HepG2 (cell line): ENCODE results near the gene GCH1. TPM values are rescaled to one million over a fixed set of nuclear protein-coding genes. Genes with fewer than 3 reads are reported as not detected.

Experiments
- ARNT2 ChIP-seq: sonication (generic); formaldehyde crosslinking; IDR thresholded peaks from 2 replicates; pipeline ENCODE4 v1.8.0; 2022; ENCODE audit warnings: mild to moderate bottlenecking, low read depth, missing genetic modification reagents, moderate library complexity
- CHD4 ChIP-seq: fragments of 200-600 bp; sonication (generic); IDR thresholded peaks from 2 replicates; pipeline ENCODE4 v1.7.0; 2017; ENCODE audit warnings: mild to moderate bottlenecking, low read length, borderline replicate concordance
- GABPB1 ChIP-seq: IDR thresholded peaks from 2 replicates; pipeline ENCODE4 v1.6.1; 2016; ENCODE audit warnings: mild to moderate bottlenecking, missing genetic modification reagents, moderate library complexity, missing compliant biosample characterization
- KDM5A ChIP-seq: fragments of 200-600 bp; sonication (generic); IDR thresholded peaks from 2 replicates; pipeline ENCODE4 v1.7.0; 2018; ENCODE audit warnings: antibody characterized with exemption, mild to moderate bottlenecking, low read length, borderline replicate concordance
- KMT2B ChIP-seq: IDR thresholded peaks from 2 replicates; pipeline ENCODE4 v1.6.1; 2016; ENCODE audit warnings: missing genetic modification reagents, missing compliant biosample characterization
- PHF20 ChIP-seq: sonication (generic); formaldehyde crosslinking; IDR thresholded peaks from 2 replicates; pipeline ENCODE4 v1.5.0; 2020; ENCODE audit warnings: mild to moderate bottlenecking, missing genetic modification reagents
- PHF21A ChIP-seq: sonication (generic); formaldehyde crosslinking; IDR thresholded peaks from 2 replicates; pipeline ENCODE4 v1.5.0; 2020; ENCODE audit warnings: mild to moderate bottlenecking, missing genetic modification reagents
- RXRA ChIP-seq: sonication (generic); formaldehyde crosslinking; IDR thresholded peaks from 2 replicates; pipeline ENCODE4 v1.5.1; 2020; ENCODE audit warnings: missing genetic modification reagents
- TBP ChIP-seq: sonication (generic); formaldehyde crosslinking; IDR thresholded peaks from 2 replicates; pipeline ENCODE4 v1.5.0; 2020; ENCODE audit warnings: missing genetic modification reagents
- ZIK1 ChIP-seq: sonication (generic); formaldehyde crosslinking; IDR thresholded peaks from 2 replicates; pipeline ENCODE4 v1.5.0; 2020; ENCODE audit warnings: mild to moderate bottlenecking, low read depth, missing genetic modification reagents, borderline replicate concordance
- ZNF674 ChIP-seq: sonication (generic); formaldehyde crosslinking; IDR thresholded peaks from 2 replicates; pipeline ENCODE4 v1.5.0; 2020; ENCODE audit warnings: low read depth, mild to moderate bottlenecking, missing genetic modification reagents
- polyA plus RNA-seq, 8 experiments: library from polyadenylated mRNA; depleted of rRNA in 3 of 8; stranded (reverse) in 7 of 8; unstranded in 1 of 8; fragments of >200 nt; fragmentation: Illumina TruSeq in 4 of 8; extraction: Trizol in 4 of 8; gene quantifications; 2 replicates each; pipeline versions ENCODE4 v1.2.1 to v1.2.3, GENCODE V29; 2011 to 2016; ENCODE audit warnings: low read depth in 4 of 8, missing spikeins in 1 of 8, mixed read lengths in 1 of 8; ENCODE audit not compliant: insufficient read depth in 1 of 8
- total RNA-seq, 5 experiments: library from RNA; depleted of rRNA; stranded (reverse); fragments of >200 nt; fragmentation: Illumina TruSeq; extraction: Trizol; gene quantifications; 2 replicates each; pipeline ENCODE4 v1.2.3, GENCODE V29; 2016; ENCODE audit warnings: low read depth in 1 of 5
- TF ChIP-seq, protein P1 (sequence below): sonication (generic); formaldehyde crosslinking; IDR thresholded peaks from 2 replicates; pipeline ENCODE4 v1.4.0; 2020; ENCODE audit warnings: missing genetic modification reagents
- TF ChIP-seq, protein P2 (sequence below): sonication (generic); formaldehyde crosslinking; IDR thresholded peaks from 2 replicates; pipeline ENCODE4 v1.8.1; 2023; ENCODE audit warnings: missing genetic modification reagents, inconsistent platforms, borderline replicate concordance
- TF ChIP-seq, protein P3 (sequence below): sonication (generic); formaldehyde crosslinking; IDR thresholded peaks from 2 replicates; pipeline ENCODE4 v1.5.0; 2020; ENCODE audit warnings: missing genetic modification reagents, mild to moderate bottlenecking, borderline replicate concordance
- TF ChIP-seq, protein P4 (sequence below): sonication (generic); formaldehyde crosslinking; IDR thresholded peaks from 2 replicates; pipeline ENCODE4 v1.4.0; 2020; ENCODE audit warnings: missing genetic modification reagents, borderline replicate concordance
- TF ChIP-seq, protein P5 (sequence below): IDR thresholded peaks from 2 replicates; pipeline ENCODE4 v1.6.1; 2016; ENCODE audit warnings: low read depth, borderline replicate concordance
- TF ChIP-seq, protein P6 (sequence below): sonication (generic); formaldehyde crosslinking; IDR thresholded peaks from 2 replicates; pipeline ENCODE4 v1.4.0; 2020; ENCODE audit warnings: missing genetic modification reagents
- TF ChIP-seq, protein P7 (sequence below): sonication (generic); formaldehyde crosslinking; IDR thresholded peaks from 2 replicates; pipeline ENCODE4 v1.5.0; 2020; ENCODE audit warnings: mild to moderate bottlenecking, low read depth, missing genetic modification reagents, borderline replicate concordance
- TF ChIP-seq, protein P8 (sequence below): sonication (generic); formaldehyde crosslinking; IDR thresholded peaks from 2 replicates; pipeline ENCODE4 v1.5.1; 2020; ENCODE audit warnings: missing genetic modification reagents, mild to moderate bottlenecking, borderline replicate concordance

The GCH1 gene
- total and polyA plus RNA-seq, 2 of the 13 experiments (the other 11 are each of a cell fraction or from before 2014, with no cell fraction given), result 15.0 to 25.2 TPM

DNA sequence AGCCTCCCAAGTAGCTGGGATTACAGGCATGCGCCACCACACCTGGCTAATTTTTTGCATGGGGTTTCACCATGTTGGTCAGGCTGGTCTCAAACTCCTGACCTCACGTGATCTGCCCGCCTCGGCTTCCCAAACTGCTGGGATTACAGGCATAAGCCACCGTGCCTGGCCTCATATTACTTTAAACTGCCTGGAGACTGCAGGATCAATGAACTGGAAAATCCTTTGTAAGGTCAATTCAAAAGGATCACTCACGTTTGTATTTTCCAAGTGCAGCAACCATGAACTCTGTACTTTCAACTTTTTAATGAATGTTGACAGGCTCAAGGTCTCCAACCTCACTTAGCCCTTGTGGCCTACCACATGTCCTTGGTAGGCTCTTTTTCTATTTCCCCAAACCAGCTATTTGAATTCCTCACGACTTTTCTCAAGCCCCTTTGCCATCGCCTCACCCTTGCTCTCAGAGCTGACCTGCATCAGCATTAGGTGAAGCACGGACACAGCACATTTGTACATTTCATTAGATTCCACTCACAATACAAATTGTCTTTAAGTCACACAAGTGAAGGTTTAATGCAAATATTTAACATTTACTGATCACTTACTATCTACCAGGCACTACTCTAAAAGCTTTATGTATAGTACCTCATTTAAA lies 42.2 kb upstream of the GCH1 start (continued):
- TF ChIP-seq, protein P1, sequence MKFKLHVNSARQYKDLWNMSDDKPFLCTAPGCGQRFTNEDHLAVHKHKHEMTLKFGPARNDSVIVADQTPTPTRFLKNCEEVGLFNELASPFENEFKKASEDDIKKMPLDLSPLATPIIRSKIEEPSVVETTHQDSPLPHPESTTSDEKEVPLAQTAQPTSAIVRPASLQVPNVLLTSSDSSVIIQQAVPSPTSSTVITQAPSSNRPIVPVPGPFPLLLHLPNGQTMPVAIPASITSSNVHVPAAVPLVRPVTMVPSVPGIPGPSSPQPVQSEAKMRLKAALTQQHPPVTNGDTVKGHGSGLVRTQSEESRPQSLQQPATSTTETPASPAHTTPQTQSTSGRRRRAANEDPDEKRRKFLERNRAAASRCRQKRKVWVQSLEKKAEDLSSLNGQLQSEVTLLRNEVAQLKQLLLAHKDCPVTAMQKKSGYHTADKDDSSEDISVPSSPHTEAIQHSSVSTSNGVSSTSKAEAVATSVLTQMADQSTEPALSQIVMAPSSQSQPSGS, result peak; percentile 64; the same call in 1 of the 2 replicates
- TF ChIP-seq TBP (CRISPR knock-in tag) (no peak), KDM5A (no peak), ZIK1 (CRISPR knock-in tag) (no peak), PHF21A (peak; percentile 69), ARNT2 (CRISPR knock-in tag) (no peak), PHF20 (no peak), RXRA (CRISPR knock-in tag) (peak; percentile 74), ZNF674 (CRISPR knock-in tag) (no peak), KMT2B (no peak), CHD4 (peak; percentile 75; the same call in 1 of the 2 replicates), GABPB1 (CRISPR knock-in tag) (0 out of 2 replicates have a peak, but pooled peaks have one; percentile 13)
- TF ChIP-seq, protein P2, sequence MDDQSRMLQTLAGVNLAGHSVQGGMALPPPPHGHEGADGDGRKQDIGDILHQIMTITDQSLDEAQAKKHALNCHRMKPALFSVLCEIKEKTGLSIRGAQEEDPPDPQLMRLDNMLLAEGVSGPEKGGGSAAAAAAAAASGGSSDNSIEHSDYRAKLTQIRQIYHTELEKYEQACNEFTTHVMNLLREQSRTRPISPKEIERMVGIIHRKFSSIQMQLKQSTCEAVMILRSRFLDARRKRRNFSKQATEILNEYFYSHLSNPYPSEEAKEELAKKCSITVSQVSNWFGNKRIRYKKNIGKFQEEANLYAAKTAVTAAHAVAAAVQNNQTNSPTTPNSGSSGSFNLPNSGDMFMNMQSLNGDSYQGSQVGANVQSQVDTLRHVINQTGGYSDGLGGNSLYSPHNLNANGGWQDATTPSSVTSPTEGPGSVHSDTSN (CRISPR knock-in tag), result no peak
- TF ChIP-seq, protein P3, sequence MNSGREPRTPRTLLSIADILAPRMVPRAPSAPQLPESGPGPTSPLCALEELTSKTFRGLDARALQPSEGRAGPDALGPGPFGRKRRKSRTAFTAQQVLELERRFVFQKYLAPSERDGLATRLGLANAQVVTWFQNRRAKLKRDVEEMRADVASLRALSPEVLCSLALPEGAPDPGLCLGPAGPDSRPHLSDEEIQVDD, result no peak
- TF ChIP-seq, protein P4, sequence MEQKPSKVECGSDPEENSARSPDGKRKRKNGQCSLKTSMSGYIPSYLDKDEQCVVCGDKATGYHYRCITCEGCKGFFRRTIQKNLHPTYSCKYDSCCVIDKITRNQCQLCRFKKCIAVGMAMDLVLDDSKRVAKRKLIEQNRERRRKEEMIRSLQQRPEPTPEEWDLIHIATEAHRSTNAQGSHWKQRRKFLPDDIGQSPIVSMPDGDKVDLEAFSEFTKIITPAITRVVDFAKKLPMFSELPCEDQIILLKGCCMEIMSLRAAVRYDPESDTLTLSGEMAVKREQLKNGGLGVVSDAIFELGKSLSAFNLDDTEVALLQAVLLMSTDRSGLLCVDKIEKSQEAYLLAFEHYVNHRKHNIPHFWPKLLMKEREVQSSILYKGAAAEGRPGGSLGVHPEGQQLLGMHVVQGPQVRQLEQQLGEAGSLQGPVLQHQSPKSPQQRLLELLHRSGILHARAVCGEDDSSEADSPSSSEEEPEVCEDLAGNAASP (CRISPR knock-in tag), result peak; percentile 95; the same call in 1 of the 2 replicates
- TF ChIP-seq, protein P5, sequence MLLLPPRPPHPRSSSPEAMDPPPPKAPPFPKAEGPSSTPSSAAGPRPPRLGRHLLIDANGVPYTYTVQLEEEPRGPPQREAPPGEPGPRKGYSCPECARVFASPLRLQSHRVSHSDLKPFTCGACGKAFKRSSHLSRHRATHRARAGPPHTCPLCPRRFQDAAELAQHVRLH (CRISPR knock-in tag), result no peak
- TF ChIP-seq, protein P6, sequence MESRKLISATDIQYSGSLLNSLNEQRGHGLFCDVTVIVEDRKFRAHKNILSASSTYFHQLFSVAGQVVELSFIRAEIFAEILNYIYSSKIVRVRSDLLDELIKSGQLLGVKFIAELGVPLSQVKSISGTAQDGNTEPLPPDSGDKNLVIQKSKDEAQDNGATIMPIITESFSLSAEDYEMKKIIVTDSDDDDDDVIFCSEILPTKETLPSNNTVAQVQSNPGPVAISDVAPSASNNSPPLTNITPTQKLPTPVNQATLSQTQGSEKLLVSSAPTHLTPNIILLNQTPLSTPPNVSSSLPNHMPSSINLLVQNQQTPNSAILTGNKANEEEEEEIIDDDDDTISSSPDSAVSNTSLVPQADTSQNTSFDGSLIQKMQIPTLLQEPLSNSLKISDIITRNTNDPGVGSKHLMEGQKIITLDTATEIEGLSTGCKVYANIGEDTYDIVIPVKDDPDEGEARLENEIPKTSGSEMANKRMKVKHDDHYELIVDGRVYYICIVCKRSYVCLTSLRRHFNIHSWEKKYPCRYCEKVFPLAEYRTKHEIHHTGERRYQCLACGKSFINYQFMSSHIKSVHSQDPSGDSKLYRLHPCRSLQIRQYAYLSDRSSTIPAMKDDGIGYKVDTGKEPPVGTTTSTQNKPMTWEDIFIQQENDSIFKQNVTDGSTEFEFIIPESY, result peak; percentile 37; the same call in 1 of the 2 replicates
- TF ChIP-seq, protein P7, sequence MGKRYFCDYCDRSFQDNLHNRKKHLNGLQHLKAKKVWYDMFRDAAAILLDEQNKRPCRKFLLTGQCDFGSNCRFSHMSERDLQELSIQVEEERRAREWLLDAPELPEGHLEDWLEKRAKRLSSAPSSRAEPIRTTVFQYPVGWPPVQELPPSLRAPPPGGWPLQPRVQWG (CRISPR knock-in tag), result no peak
- TF ChIP-seq, protein P8, sequence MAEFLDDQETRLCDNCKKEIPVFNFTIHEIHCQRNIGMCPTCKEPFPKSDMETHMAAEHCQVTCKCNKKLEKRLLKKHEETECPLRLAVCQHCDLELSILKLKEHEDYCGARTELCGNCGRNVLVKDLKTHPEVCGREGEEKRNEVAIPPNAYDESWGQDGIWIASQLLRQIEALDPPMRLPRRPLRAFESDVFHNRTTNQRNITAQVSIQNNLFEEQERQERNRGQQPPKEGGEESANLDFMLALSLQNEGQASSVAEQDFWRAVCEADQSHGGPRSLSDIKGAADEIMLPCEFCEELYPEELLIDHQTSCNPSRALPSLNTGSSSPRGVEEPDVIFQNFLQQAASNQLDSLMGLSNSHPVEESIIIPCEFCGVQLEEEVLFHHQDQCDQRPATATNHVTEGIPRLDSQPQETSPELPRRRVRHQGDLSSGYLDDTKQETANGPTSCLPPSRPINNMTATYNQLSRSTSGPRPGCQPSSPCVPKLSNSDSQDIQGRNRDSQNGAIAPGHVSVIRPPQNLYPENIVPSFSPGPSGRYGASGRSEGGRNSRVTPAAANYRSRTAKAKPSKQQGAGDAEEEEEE, result no peak
